Endothelial cell of umbilical vein (primary cell): Measurements from ENCODE around the gene NRCAM.

Experiments
- CTCF ChIP-seq, 2 donors: IDR thresholded peaks; 1 replicate in 1 of 2; 2 replicates in 1 of 2; pipeline ENCODE4 v1.5.1; 2011; ENCODE audit warnings: low read length in 2 of 2, mild to moderate bottlenecking in 2 of 2, moderate library complexity in 2 of 2, control low read depth in 1 of 2, inconsistent platforms in 1 of 2, low read depth in 1 of 2; ENCODE audit not compliant: insufficient read depth in 1 of 2; ENCODE audit errors: extremely low read depth in 1 of 2
- EZH2 ChIP-seq: IDR thresholded peaks from 2 replicates; pipeline ENCODE4 v1.6.1; 2012; ENCODE audit warnings: borderline replicate concordance, low read depth, mild to moderate bottlenecking, moderate library complexity, low read length, inconsistent platforms; ENCODE audit not compliant: severe bottlenecking
- GATA2 ChIP-seq: IDR thresholded peaks from 2 replicates; pipeline ENCODE4 v1.7.0; 2011; ENCODE audit warnings: low read depth, mild to moderate bottlenecking, moderate library complexity, mixed read lengths, low read length; ENCODE audit not compliant: insufficient read length, insufficient read depth
- POLR2A ChIP-seq: IDR thresholded peaks from 2 replicates; pipeline ENCODE4 v1.6.1; 2012; ENCODE audit warnings: low read depth, mild to moderate bottlenecking, control low read depth, low read length
- POLR2AphosphoS5 ChIP-seq: IDR thresholded peaks from 2 replicates; pipeline ENCODE4 v1.6.1; 2012; ENCODE audit warnings: low read depth, mild to moderate bottlenecking, control low read depth, low read length, moderate library complexity; ENCODE audit not compliant: insufficient read depth

GRCh38 chr7:108280136-108280535 is 176.1 kb downstream of the NRCAM start:
- no peak for TF ChIP-seq POLR2A
- TF ChIP-seq CTCF (IDR thresholded peaks at IDR 0.05; ENCODE audit: extremely low read depth in 1 of 2, insufficient read depth in 1 of 2, low read depth in 1 of 2, low read length in 2 of 2), result no peak
- no peak for TF ChIP-seq GATA2
- no peak for TF ChIP-seq EZH2
- TF ChIP-seq POLR2AphosphoS5, result no peak
